Measurements from ENCODE around the gene GRPEL2. TPM values are rescaled to one million over a fixed set of nuclear protein-coding genes. Genes with fewer than 3 reads are reported as not detected.

The GRPEL2 gene
- total RNA-seq, 2 experiments from 2014 or later = 31.0 to 31.1 TPM

- Mint-ChIP-seq H3K27me3 (no peaks in the 10 kb centered on the region), H3K36me3 (ENCODE audit: low read depth) (no peaks in the 10 kb centered on the region), H3K4me1 (ENCODE audit: low read depth) (no peaks in the 10 kb centered on the region), H3K4me3 (no peak overlapping the region), H3K27ac (no peak overlapping the region), H3K9me3 (no peaks in the 10 kb centered on the region)
- CTCF ChIA-PET = interaction anchor here (1.0 to 1.4 kb wide), 5 partner anchors 16 to 32 kb away, joined by 3 to 4 read pairs (median 4); no protein-coding TSS in a partner anchor
- intact Hi-C loops (cut with micrococcal nuclease) = no loop called here
- ATAC-seq (no peak), DNase-seq (no peak)
- no peak for TF ChIP-seq CTCF (IDR thresholded peaks at IDR 0.05)
- POLR2A ChIA-PET = no interaction called here
Observed at GRCh38 chr5:149401051-149401450, 55.8 kb downstream of the GRPEL2 start.

GRCh38 chr5:149402291-149402690, 57.0 kb downstream of the GRPEL2 start:
- ATAC-seq (no peak), DNase-seq (no peak)
- H3K27ac Mint-ChIP-seq = no peak overlapping the region
- H3K4me3 Mint-ChIP-seq = no peak overlapping the region
- no peaks in the 10 kb centered on the region for H3K27me3 Mint-ChIP-seq
- H3K36me3 Mint-ChIP-seq (ENCODE audit: low read depth) = no peaks in the 10 kb centered on the region
- POLR2A ChIA-PET = interaction anchor here (0.6 kb wide), 1 partner anchor 15 kb away, joined by 3 read pairs; no protein-coding TSS in a partner anchor
- intact Hi-C loops (cut with micrococcal nuclease) = no loop called here
- TF ChIP-seq CTCF (IDR thresholded peaks at IDR 0.05) = no peak
- CTCF ChIA-PET = no interaction called here
- no peaks in the 10 kb centered on the region for H3K9me3 Mint-ChIP-seq
- H3K4me1 Mint-ChIP-seq (ENCODE audit: low read depth) = no peaks in the 10 kb centered on the region

Other genes with a start within 250 kb of the GRPEL2 start
- not detected for gene ABLIM3, start 204.0 kb upstream of the GRPEL2 start, total RNA-seq
- 1 to 10 TPM; 1.3 to 1.6 TPM for gene AFAP1L1, start 73.6 kb upstream of the GRPEL2 start, total RNA-seq
- gene PCYOX1L, start 12.5 kb downstream of the GRPEL2 start, total RNA-seq = 10 to 100 TPM; 19.7 to 21.2 TPM
- gene IL17B, start 33.8 kb downstream of the GRPEL2 start, total RNA-seq = not detected
- 100 to 1,000 TPM; 154 to 168 TPM for gene CSNK1A1, start 205.9 kb downstream of the GRPEL2 start, total RNA-seq
- gene ARHGEF37, start 236.0 kb downstream of the GRPEL2 start, total RNA-seq = 1 to 10 TPM; 1.1 TPM